HepG2 (cell line): ENCODE measurements around the gene MYL2. TPM values are rescaled to one million over a fixed set of nuclear protein-coding genes. Genes with fewer than 3 reads are reported as not detected.

Experiments used
- ATAC-seq: fragments of 200-7000 bp; cut with Tn5 transposase; 3 replicates; pipeline ENCODE4 v1.9.1; 2020; ENCODE audit warnings: mild to moderate bottlenecking, moderate library complexity
- BruUV-seq: library from RNA; stranded (reverse); fragments of 400-500 nt; replicated peaks from 2 replicates; lab custom pipeline; 2021; lab: Mats Ljungman, UMichigan
- CTCF ChIA-PET: fragments of 300-600 bp; formaldehyde crosslinking; extraction: SDS; loops from one replicate; lab custom pipeline; 2021; ENCODE audit warnings: low total read pairs, inconsistent platforms, low intra/inter-chr PET ratio; lab: Yijun Ruan, JAX
- POLR2A ChIA-PET: fragments of 350-600 bp; sonication (Branson Sonifier 250); formaldehyde crosslinking; loops from one replicate; lab custom pipeline; 2020; ENCODE audit warnings: antibody characterized with exemption, inconsistent platforms; lab: Yijun Ruan, JAX
- DNase-seq: peaks from one replicate; pipeline ENCODE4 v3.0.0-alpha.2; 2015; ENCODE audit warnings: low spot score
- FAIRE-seq: peaks from 3 replicates; lab custom pipeline; 2011; peaks lifted over from hg19 to GRCh38; lab: Jason Lieb, UNC
- H2AFZ ChIP-seq: one replicate; pipeline ENCODE4 v1.6.1; 2011; ENCODE audit warnings: low read length, inconsistent platforms
- H3K27ac ChIP-seq: fragments of 300-600 bp; 3 replicates; pipeline ENCODE4 v1.8.0; 2011; ENCODE audit warnings: mixed run types, mild to moderate bottlenecking, mixed read lengths, low read length, inconsistent platforms; ENCODE audit not compliant: insufficient read depth; ENCODE audit errors: extremely low read length
- H3K27me3 ChIP-seq, 2 experiments: fragments of 200-600 bp in 1 of 2; 2 replicates in 1 of 2; 3 replicates in 1 of 2; pipeline versions ENCODE4 v1.6.0 to v1.8.0; 2011; ENCODE audit warnings: low read length in 2 of 2, mild to moderate bottlenecking in 2 of 2, moderate library complexity in 2 of 2, inconsistent platforms in 1 of 2; ENCODE audit not compliant: insufficient read depth in 2 of 2, control insufficient read depth in 1 of 2
- H3K36me3 ChIP-seq, 2 experiments: fragments of 200-600 bp in 1 of 2; replicated peaks in 1 of 2; 2 replicates in 1 of 2; 3 replicates in 1 of 2; pipeline versions ENCODE4 v1.5.1 to v1.8.0; 2011; ENCODE audit warnings: low read length in 2 of 2, inconsistent platforms in 1 of 2; ENCODE audit not compliant: insufficient read depth in 2 of 2, control insufficient read depth in 1 of 2
- H3K4me1 ChIP-seq: 2 replicates; pipeline ENCODE4 v1.5.1; 2012; ENCODE audit warnings: low read length, inconsistent platforms; ENCODE audit not compliant: insufficient read depth
- H3K4me2 ChIP-seq: 2 replicates; pipeline ENCODE4 v1.6.0; 2011; ENCODE audit warnings: low read depth, low read length, inconsistent platforms
- H3K4me3 ChIP-seq, 3 experiments: fragments of 200-600 bp in 1 of 3; sonication (generic), shearing (Covaris generic) in 1 of 3; replicated peaks in 1 of 3; 2 replicates each; pipeline ENCODE4 v1.5.1; 2011 to 2016; ENCODE audit warnings: low read length in 3 of 3, inconsistent platforms in 2 of 3, low read depth in 2 of 3, mild to moderate bottlenecking in 2 of 3, control low read depth in 1 of 3, mixed read lengths in 1 of 3; ENCODE audit not compliant: insufficient read depth in 1 of 3
- H3K79me2 ChIP-seq: one replicate; pipeline ENCODE4 v1.6.1; 2011; ENCODE audit warnings: low read length, inconsistent platforms; ENCODE audit not compliant: insufficient read depth
- H3K9ac ChIP-seq: 2 replicates; pipeline ENCODE4 v1.6.0; 2011; ENCODE audit warnings: mild to moderate bottlenecking, low read depth, low read length, inconsistent platforms; ENCODE audit not compliant: insufficient read depth
- H3K9me3 ChIP-seq: 2 replicates; pipeline ENCODE4 v1.5.1; 2012; ENCODE audit warnings: mild to moderate bottlenecking, low read length
- H4K20me1 ChIP-seq: 2 replicates; pipeline ENCODE4 v1.6.0; 2011; ENCODE audit warnings: inconsistent platforms, mild to moderate bottlenecking, low read length, moderate library complexity; ENCODE audit not compliant: insufficient read depth
- ATF7 ChIP-seq, 2 experiments: fragments of 450-650 bp in 1 of 2; sonication (generic) in 1 of 2; formaldehyde crosslinking in 1 of 2; IDR thresholded peaks; 2 replicates each; pipeline versions ENCODE4 v1.4.0 to v1.6.1; 2016 to 2020; ENCODE audit warnings: antibody characterized with exemption in 1 of 2, mild to moderate bottlenecking in 1 of 2, missing genetic modification reagents in 1 of 2
- CREB1 ChIP-seq, 2 experiments: fragments of 450-650 bp in 1 of 2; IDR thresholded peaks; 2 replicates each; pipeline ENCODE4 v1.6.1; 2016 to 2017; ENCODE audit warnings: control low read depth in 1 of 2, mild to moderate bottlenecking in 1 of 2, missing compliant biosample characterization in 1 of 2, missing genetic modification characterization in 1 of 2
- NFAT5 ChIP-seq: sonication (generic); formaldehyde crosslinking; IDR thresholded peaks from 2 replicates; pipeline ENCODE4 v1.4.0; 2020; ENCODE audit warnings: missing genetic modification reagents
- TRIM22 ChIP-seq: fragments of 450-650 bp; IDR thresholded peaks from 2 replicates; pipeline ENCODE4 v1.6.1; 2017
- WGBS: methylation state at CpG from one replicate; pipeline ENCODE4 v1.1.6; 2017; ENCODE audit warnings: low lambda C conversion rate; 5-methylcytosine and 5-hydroxymethylcytosine counted together
- in situ Hi-C: cut with HindIII; loops from 2 replicates; pipeline ENCODE4 v1.10.0; 2017; ENCODE audit warnings: low pct_unique_long_range_greater_than_20kb; ENCODE audit not compliant: extremely low pct_ligation_motif_present
- intact Hi-C: fragments of 100-400 bp; cut with micrococcal nuclease; formaldehyde crosslinking; loops from one replicate; pipeline ENCODE4 v1.10.0; 2022; ENCODE audit not compliant: unreplicated experiment
- polyA plus RNA-seq, 8 experiments: library from polyadenylated mRNA; depleted of rRNA in 3 of 8; stranded (reverse) in 7 of 8; unstranded in 1 of 8; fragments of >200 nt; fragmentation: Illumina TruSeq in 4 of 8; extraction: Trizol in 4 of 8; gene quantifications; 2 replicates each; pipeline versions ENCODE4 v1.2.1 to v1.2.3, GENCODE V29; 2011 to 2016; ENCODE audit warnings: low read depth in 4 of 8, missing spikeins in 1 of 8, mixed read lengths in 1 of 8; ENCODE audit not compliant: insufficient read depth in 1 of 8
- total RNA-seq, 5 experiments: library from RNA; depleted of rRNA; stranded (reverse); fragments of >200 nt; fragmentation: Illumina TruSeq; extraction: Trizol; gene quantifications; 2 replicates each; pipeline ENCODE4 v1.2.3, GENCODE V29; 2016; ENCODE audit warnings: low read depth in 1 of 5

The MYL2 gene
- total and polyA plus RNA-seq, 2 of the 13 experiments (the other 11 are each of a cell fraction or from before 2014, with no cell fraction given) = not detected

GRCh38 chr12:110896559-110896958 lies 23.8 kb downstream of the MYL2 start (continued):
- no peak for TF ChIP-seq TRIM22

- ATAC-seq = no peak
- in situ Hi-C loops = no loop called here
- Histone ChIP-seq H3K27ac (no peak overlapping the region), H3K36me3 (no peaks in the 10 kb centered on the region), H3K4me1 (no peaks in the 10 kb centered on the region), H3K4me3 (no peak overlapping the region), H2AFZ (no peak overlapping the region), H4K20me1 (no peaks in the 10 kb centered on the region), H3K9ac (no peak overlapping the region), H3K9me3 (no peaks in the 10 kb centered on the region)
- CTCF ChIA-PET = no interaction called here
- FAIRE-seq = no peak
- TF ChIP-seq ATF7 (IDR thresholded peaks at IDR 0.05) (peak; percentile 74), ATF7 (CRISPR knock-in tag; IDR thresholded peaks at IDR 0.05) (no peak), NFAT5 (CRISPR knock-in tag) (no peak), CREB1 (IDR thresholded peaks at IDR 0.05) (peak; percentile 53; the same call in 1 of the 2 replicates), CREB1 (CRISPR knock-in tag; IDR thresholded peaks at IDR 0.05) (no peak)
- TF ChIP-seq, all 625 proteins: peak for 2
- WGBS = 65% methylated on average over 3 of the region's 3 CpGs
- Histone ChIP-seq H3K27me3 (peaks cover 2 to 6% of the 10 kb centered on the region in 2 experiments; a peak in 3 of 5 replicates), H3K79me2 (no peaks in the 10 kb centered on the region), H3K4me2 (no peak overlapping the region)
- DNase-seq = no peak
- no TSS peak for BruUV-seq
- POLR2A ChIA-PET = no interaction called here
- intact Hi-C loops = no loop called here
Observed at GRCh38 chr12:110893956-110894355, 26.4 kb downstream of the MYL2 start.
